GM18499 (cell line): Measurements from ENCODE around the gene WRAP73.

ENCODE experiments used
- ATAC-seq: cut with Tn5 transposase; IDR thresholded peaks from one replicate; pipeline ENCODE4 v1.9.1; 2021; ENCODE audit warnings: moderate number of reproducible peaks; ENCODE audit not compliant: insufficient read depth, unreplicated experiment

Gene WRAP73

DNA sequence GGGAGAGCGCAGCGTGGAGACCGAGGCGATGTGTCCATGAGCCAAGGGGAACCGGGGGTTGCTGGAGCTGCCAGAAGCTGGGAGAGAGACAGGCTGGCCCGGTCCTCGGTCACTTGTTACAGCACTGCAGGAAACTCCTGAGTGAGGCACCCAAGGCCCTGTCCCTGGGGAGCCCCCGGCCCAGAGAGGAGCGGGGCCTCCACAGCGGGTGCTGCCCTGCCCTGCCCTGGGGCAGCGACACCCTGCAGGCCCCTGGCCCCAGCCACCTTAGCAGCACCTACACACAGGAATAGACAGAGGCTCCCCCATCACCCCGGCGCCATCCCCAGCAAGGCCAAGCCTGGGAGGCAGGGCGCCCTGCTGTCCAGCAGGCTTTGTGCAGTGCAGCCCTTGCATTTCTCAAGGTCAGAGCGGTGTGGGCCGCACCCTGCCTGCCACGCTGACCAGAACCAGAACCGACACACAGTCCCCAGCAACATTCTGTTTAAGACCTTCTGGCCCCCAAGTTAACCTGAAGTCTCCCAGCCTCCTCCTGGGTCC, 32.0 kb downstream of the WRAP73 start:
- no peak for ATAC-seq

DNA sequence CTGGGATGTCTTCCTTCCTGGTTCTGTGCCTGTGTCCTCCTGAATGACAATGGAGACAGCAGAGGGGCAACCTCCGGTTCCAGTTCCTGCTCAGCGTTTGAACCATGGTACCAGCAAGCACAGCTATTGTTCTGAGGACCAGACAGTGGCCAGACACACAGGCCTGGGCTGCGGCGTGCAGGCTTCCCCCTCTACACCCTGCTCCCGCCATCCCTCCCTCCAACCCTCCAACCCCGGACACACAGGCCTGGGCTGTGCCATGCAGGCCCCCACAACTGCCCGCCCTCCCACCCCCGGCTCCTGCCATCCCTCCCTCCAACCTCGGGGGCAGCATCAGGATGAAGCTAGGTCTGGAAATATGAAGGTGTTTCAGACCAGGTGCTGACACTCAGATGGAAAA, 33.0 kb downstream of the WRAP73 start:
- no peak for ATAC-seq

DNA sequence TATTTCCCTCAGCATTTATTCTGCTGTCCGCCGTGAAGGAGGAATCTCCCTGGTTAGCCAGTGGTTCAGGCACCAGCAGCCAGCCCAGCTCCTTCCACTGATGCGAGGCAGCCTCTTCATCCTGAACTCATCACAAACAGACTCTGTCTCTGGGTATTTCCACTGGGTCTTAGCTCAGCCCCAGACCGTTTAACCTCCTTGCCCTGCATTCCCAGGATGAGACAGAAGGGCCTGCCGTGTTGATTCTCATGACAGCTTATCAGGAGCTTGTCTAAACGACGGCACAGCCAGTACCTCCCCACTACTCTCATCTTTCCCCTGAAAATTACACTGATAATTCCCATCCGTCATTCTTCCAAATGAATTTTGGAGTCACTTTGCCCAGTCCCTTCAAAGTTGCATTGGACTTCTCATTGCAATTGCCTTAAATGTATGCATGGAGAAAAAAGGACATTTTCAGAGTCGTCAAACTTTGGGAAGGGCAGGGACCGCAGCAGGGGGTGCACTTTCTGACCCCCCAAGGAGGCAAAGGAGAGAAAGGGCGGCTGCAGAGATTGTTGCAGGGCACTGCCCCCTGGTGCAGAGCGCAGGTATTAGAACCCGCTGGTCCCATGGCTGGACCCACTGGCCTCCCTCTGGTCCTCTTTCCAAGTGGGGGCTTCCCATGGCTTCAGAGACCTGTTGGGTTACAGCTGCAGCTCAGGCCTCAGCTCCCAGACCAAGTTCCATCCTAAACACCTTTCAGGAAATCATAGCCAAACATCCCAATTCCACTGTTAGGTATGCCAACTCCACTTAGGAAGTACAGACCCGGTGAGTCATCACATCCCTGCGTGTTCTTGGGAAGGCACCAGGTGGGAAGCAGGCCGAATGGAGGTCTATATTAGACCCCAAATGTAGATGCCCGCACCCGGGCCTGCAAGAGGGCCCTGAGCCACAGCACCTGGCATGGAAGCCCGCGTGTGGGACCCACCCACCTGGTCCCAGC, 34.9 kb downstream of the WRAP73 start:
- ATAC-seq, result no peak

DNA sequence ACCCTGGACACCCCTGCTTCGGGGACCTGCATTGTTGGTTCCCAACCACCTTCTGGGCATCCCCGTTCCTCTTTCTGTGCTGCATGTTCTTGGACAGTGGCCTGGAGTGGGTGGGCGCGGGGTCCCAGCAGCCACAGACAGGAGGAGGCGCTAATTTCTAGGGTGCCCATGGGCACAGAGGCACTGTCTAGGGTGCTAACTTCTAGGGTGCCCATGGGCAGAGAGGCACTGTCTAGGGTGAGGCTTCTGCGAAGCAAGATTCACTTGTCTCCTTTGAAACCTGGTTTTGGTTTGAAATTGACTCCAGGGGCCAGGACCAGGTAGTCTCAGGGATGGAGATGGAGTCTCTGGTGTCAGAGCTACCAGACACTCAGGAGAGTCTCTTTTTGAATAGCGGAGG, 37.8 kb downstream of the WRAP73 start:
- no peak for ATAC-seq

DNA sequence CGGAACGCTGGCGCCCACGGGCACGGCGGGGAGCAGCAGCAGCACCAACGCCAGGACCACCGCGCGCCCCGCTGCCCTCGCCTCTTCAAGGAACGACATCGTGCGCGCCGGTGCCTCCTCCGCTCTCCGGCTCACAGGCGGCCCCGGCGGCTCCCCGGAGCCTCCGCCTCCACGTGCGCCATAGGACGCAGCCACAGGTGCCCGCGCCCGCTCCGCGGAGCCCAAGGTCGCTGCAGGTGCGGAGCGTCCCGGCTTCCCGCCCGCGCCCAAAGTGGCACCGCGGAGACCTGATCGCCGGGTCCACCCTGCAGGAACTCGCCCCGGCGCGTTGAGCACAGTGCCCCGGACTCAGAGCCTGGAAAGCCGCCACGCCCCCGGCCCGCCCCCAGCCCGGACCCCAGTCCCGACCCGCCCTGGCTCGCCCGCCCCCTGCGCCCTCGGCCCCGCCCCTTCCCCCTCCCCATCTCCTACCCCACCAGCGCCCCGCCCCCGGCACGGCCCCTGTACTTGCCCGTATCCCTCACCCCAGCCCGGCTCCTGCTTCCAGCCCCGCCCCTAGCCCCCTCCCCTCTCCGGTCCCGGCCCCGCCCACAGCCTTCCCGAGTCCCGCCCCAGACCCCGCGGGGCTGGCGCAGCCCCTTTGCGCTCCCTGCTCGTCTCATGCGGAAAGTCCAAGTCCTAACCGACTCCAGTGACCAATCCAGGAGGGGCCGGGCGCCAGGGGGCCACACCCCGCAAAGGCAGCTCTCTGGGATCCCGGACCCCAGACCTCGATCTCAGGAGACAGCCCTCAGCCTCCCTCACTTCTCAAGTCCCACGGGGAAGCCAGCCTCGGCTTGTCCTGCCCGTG, 38.5 kb downstream of the WRAP73 start, which contains the start of gene MEGF6:
Gene MEGF6 (minus strand): TSS at position 339 of the 850 bp plus-strand sequence. CDS start 240 bp downstream, at position 99.
- no peak for ATAC-seq

DNA sequence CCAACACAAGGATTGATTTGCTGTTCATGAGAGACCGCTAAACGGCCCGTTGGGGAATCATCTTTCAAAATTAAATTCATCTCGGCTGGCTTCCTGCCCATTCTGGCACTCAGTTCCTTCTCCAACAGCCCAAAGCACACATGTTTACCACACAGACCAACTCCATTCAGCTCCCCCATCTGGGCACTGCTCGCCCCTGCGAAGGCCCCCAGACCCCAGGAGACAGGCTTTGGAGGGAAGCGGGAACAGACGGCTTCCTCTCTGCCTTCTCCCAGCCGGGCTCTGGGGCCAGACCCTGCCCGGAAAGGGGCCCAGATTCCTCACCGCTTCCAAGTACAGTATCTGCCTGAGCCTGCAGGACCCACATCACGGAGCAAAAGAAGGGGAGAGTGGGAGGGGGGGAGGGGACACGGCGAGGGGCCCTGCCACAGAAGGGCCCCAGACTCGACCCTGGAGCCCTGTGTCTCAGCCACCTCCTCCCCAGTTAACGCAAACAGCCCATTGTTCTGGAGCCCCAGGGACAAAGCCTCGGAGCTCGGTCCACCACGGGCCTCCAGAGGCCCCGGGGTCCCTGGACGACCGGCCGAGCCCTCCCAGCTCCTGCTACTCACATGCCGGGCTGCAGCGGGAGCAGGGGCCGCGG, 39.3 kb downstream of the WRAP73 start:
- no peak for ATAC-seq

DNA sequence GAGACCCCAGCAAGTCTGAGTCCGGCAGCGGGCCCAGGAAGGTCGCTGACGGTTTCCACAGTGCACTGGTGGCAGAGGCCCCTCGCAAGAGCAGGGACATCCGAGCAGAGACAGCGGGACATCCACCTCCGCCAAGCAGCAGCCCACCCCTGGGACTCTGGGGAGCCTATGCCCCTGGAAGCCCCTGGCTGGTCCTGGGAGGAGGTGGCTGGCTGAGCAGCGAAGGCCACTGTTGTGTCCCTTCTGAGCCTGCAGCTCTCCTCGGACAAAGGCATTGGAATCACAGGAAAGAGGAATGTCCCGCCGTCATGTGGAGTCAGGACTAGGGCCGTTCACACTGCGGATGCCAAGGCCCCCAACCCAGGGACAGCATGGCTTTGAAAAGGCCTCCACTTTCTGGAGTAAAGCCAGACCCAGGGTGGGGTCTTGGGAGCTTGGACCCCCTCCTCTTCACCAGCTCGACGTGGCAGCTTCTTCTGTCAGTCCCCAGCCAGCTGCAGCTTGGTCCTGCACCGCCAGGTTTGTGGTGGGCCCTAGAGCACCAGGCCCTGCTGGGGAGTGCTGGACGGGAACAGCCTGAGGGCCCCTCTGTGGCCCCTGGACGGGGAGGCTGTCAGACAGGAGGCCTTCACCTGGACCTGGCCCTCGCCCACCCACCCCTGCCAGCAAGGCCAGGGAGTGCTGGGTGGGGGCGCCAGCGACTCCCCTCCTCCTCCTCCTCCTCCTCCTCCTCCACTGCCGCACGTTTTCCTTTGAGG, 40.0 kb downstream of the WRAP73 start:
- ATAC-seq, result no peak

DNA sequence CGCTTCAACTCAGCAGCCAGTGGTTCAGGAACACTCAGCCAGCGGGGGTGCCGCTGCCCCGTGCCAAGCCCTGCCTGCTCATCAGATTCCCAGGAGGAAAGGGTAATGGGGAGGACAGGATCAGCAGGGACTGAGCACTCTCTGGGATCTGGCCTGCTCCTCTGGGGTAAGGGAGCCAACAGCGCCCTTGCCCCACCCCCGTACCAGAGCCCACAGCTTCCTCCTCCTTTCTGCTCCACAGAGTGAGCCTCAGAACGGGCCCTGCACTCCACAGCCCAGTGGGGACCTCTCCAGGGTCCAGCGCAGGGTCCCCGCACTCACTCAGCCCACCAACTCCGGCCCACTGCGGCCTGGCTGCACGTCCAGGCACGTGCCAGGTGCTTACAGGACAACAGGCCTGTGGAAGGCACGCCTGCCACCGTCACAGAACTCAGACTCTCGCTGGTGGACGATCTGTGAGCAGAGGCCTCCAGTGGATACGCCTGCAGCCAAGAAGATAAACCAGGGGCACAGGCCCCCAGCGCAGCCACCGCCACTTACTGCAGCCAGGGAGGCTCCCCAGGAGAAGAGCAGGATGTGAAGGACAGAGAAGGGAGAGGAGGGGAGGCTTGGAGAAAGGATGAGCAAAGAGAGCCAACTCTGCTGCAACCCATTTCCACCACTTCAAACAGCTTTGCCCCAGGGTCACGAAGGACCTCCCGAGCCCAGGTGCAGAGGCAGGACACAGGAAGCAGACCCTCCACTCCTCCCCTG, 40.7 kb downstream of the WRAP73 start:
- ATAC-seq, result no peak

DNA sequence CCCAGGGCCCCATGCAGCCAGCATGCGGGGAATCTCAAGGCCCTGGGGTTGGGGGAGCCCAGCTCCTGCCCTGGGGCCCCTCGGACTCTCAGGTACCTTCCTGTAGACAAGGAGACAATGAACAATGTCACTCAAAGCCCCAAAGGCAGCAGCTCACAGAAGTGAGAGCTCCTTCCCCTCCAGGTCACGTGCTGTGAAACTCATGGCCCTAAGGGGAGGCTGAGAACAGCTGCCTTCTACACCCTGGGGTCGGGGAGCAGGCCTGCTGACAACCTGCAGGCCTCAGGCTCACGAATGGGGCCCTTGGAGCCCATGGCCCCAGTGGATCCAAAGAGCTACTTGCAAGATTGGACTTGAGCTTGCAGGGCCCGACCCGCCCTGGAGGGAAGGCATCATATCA, 41.7 kb downstream of the WRAP73 start:
- ATAC-seq, result no peak

DNA sequence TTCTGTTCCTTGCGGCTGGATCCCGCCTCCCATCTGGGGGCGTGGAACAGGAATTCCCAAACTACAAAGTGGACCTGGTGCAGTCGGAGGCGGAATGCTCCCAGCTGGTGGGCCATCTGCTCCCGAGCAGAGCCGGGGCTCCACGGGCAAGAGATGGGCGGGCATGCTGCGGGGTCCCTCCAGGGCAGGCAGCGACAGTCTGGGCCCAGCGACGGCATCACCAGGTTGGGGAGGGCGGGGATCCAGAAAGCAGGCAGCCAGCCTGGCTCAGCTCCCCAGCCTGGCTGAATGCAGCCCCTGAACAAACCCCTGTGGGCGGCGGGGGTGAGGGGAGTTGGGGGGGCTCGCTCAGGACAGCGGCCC, 42.2 kb downstream of the WRAP73 start:
- no peak for ATAC-seq

DNA sequence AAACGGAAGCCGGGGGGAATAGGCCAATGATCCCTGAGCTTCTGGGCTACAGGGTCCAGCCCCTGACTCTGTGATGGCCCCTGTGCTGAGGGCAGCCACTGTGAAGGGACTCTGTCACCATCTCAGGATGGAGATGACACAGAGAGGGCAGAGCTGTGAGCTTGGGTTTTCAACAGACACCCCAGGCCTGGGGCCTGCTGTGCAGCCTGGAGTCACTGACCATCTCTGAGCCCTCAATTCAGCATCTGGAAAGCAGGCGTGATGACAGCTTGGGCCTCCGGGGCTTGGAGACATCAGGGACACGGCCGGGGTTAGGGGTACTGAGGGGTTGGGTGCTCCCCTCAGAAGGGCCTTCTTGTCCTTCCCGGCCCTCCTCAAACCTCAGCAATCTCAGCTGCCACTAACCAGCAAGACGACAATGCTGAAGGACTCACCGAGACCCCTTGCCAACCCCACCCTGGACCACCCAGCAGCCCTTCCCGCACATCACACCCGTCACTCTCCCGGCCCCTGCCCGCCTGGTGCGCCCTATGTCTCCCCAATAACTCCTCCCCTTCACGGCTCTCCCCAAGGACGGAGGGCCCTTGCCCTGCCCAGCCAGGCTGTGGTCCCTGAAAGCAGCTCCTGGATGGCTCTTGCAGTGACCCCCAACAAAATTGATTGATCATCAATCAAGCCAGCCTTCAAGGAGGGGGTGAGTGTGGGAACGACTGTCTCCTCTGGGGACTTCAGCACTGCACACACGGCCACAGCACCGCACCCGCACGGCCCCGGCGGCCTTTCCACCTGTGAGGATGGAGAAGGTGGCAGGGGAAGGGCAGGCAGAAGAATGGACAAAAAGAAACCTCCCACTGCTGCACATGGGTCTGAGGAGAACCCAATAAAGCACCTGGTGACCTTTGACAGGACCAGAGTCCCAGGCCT, 42.9 kb downstream of the WRAP73 start:
- ATAC-seq, result no peak

DNA sequence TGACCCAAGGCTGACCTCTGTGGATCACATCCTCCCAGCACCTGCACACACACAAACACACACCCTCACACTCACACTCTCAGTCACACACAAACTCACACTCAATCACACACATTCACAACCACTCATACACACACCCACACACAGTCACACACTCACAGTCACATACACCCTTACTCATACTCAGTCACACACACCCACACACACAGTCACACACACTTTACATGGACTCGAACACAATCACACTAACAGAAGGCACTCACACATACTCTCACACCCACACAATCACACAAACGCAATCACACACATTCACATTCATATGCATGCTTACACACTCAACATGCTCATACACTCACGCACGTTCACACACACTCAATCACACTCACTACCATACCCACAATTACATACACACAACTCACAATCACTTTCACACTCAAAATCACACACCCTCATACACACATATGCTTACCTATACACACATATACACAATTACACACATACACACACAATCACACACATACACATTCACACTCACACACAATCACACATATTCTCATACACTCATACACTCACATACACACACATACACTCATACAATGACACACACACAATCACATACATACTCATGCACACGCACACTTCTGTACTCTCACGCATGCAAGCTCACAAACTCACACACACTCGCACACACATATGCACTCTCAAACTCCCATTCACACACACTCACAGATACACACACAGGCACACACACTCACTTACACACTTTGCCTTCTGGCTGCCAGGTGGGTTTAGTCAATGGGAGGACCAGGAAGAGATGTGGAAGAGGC, 44.7 kb downstream of the WRAP73 start:
- no peak for ATAC-seq

DNA sequence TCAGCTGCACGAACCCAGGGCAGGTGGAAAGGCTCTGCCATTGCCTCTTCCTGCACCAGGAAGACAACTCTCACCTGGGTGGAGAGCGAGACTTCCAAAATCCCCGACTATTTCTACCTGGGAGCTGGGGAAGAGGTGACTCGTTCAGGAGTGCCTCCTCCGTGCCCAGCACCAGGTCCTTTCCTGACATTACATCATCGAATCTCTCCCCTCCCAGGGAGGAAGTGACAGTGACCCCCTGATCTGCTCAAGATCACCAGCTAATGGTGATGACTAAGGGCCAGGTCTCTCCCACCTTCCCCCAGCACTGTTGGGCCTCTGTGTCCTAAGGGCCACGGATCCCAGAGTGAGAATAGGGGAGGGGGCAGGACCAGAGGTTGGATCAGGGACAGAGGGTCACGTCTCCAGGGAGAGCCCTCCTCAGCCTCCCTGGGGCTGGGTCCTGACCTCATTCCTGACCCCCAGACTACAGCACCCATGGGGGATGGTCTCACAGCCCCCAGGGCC, 45.4 kb downstream of the WRAP73 start:
- ATAC-seq, result no peak

DNA sequence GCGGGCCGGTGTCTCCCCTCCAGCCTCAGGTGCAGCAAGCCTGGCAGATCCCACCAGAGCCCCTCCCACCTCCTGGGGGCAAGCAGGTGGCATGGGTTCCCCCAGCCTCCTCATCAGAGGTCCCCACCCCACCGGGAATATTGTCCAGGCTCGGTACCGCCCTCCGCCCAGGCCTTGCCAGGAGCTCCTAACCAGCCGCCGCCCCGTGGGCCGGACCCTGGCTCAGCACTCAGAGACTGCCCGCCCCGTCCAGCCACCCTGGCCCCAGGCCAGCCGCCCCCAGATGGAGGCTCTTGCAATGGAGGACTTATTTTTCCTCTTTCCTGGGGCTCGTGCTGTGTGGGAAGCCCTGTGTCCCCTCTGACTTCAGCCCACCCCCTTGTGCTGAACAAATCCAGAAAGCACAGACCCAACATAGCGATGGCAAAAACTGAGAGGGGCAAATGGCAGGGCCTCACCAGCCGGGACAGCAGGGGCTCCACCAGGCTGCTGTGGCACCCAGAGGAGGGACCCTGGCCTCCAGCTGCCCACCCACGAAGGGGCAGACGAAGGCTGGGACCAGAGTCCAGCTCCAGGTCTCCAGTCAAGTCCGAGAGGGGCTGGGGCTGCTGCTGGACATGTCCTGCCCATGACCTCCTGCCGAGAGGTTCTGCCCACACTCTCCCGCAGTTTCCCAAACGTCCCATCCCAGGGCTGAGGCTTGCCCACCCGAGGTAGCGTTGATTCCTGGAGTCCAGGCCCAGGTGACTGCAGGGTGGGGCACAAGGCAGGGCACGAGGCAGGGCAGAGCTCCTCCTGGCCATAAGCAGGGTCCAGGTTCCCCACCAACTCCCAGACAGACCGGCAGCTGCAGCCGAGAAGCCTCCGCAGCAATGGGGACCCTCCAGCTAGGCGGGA, 46.1 kb downstream of the WRAP73 start:
- ATAC-seq, result no peak

DNA sequence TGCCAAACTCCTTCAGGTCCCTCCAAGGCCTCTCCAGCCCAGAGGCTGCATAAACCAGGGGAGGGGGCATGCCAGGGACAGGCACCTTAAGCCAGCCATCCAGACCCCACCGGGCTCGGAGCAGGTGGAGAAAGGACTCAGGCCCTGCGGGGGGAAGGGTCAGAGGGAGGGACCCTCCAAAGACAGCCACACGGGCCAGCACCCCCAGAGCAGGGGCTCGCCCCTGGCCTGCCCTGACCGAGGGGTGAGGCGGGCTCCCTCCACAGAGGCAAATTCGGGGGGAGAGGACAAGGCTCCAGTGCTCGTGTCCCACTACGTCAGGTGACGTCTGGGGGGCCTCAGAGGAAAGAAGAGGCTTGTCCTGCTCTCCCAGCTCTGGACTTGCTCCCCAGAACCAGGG, 46.7 kb downstream of the WRAP73 start:
- ATAC-seq, result no peak

DNA sequence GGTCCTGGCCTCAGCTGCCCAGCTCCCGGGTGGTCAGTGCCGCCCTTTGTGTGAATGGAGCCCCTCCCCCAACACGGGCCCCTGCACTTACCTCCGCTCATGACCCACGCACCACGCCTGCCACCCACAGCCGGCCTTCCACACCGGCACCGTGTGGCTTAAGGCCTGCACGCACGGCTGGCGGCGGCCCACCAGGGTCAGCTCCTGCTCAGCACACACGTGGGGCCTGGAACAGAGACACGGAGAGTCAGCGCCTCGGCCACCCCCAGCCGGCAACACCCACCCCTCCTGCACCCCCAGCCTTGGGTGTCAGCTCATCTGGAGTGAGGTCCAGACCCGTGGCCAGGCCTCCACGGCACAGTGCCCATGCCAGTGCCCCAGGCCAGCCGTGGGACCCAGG, 47.5 kb downstream of the WRAP73 start:
- ATAC-seq, result no peak
